ENCODE measurements around the gene KRT17. TPM values are rescaled to one million over a fixed set of nuclear protein-coding genes. Genes with fewer than 3 reads are reported as not detected.
A peak's percentile ranks its signal among the peaks of the same experiment; 100 is the strongest.

The KRT17 gene
- total RNA-seq, 1 experiment from 2014 or later, result 4,105 TPM

- peak overlapping the region; percentile 86 for H3K4me3 Mint-ChIP-seq (ENCODE audit: unreplicated experiment)
- no TSS peak for BruUV-seq (replicated peaks)
- POLR2A ChIA-PET, result interaction anchor here (0.7 to 2.4 kb wide), 10 partner anchors 10 to 752 kb away, joined by 3 to 10 read pairs (median 5); partner anchors contain the start of gene KRT17
- H3K27me3 Mint-ChIP-seq (ENCODE audit: insufficient read depth, unreplicated experiment), result no peaks in the 10 kb centered on the region
- no peaks in the 10 kb centered on the region for H3K9me3 Mint-ChIP-seq (ENCODE audit: unreplicated experiment)
- intact Hi-C loops (cut with micrococcal nuclease), result no loop called here
- H3K27ac Mint-ChIP-seq (ENCODE audit: low read depth, unreplicated experiment), result peak overlapping the region; percentile 97
- H3K36me3 Mint-ChIP-seq (ENCODE audit: insufficient read depth, unreplicated experiment), result peaks cover 54% of the 10 kb centered on the region
- TF ChIP-seq CTCF (IDR thresholded peaks at IDR 0.05; ENCODE audit: unreplicated experiment), result no peak
- DNase-seq (ENCODE audit: unreplicated experiment), result peak; percentile 48
- H3K4me1 Mint-ChIP-seq (ENCODE audit: insufficient read depth, unreplicated experiment), result peaks cover 63% of the 10 kb centered on the region
- CTCF ChIA-PET, result interaction anchor here (0.5 to 2.3 kb wide), 14 partner anchors 10 to 759 kb away, joined by 3 to 17 read pairs (median 4); partner anchors contain the start of genes KRT10 and KRT17
These were observed 43.5 kb downstream of the KRT17 start for GRCh38 chr17:41580687-41581365.

- POLR2A ChIA-PET, result interaction anchor here (0.6 to 1.8 kb wide), 14 partner anchors 11 to 723 kb away, joined by 3 to 11 read pairs (median 5); partner anchors contain the start of genes EIF1, KRT16 and KRT17
- DNase-seq (ENCODE audit: unreplicated experiment), result no peak
- CTCF ChIA-PET, result interaction anchor here (0.6 to 5.5 kb wide), 13 partner anchors 15 to 208 kb away, joined by 3 to 60 read pairs (median 3); partner anchors contain the start of gene KRT16
- Mint-ChIP-seq H3K4me3 (ENCODE audit: unreplicated experiment) (peak overlapping the region; percentile 1), H3K4me1 (ENCODE audit: insufficient read depth, unreplicated experiment) (peaks cover 60% of the 10 kb centered on the region), H3K9me3 (ENCODE audit: unreplicated experiment) (no peaks in the 10 kb centered on the region), H3K27me3 (ENCODE audit: insufficient read depth, unreplicated experiment) (no peaks in the 10 kb centered on the region), H3K36me3 (ENCODE audit: insufficient read depth, unreplicated experiment) (peaks cover 48% of the 10 kb centered on the region), H3K27ac (ENCODE audit: low read depth, unreplicated experiment) (peak overlapping the region; percentile 97)
- no TSS peak for BruUV-seq (replicated peaks)
- TF ChIP-seq CTCF (IDR thresholded peaks at IDR 0.05; ENCODE audit: unreplicated experiment), result no peak
- intact Hi-C loops (cut with micrococcal nuclease), result no loop called here
These were observed 44.2 kb downstream of the KRT17 start for GRCh38 chr17:41580244-41580575.

GRCh38 chr17:41579484-41580243 is 44.7 kb downstream of the KRT17 start:
- peak; percentile 96 for DNase-seq (ENCODE audit: unreplicated experiment)
- H3K27me3 Mint-ChIP-seq (ENCODE audit: insufficient read depth, unreplicated experiment), result no peaks in the 10 kb centered on the region
- BruUV-seq (replicated peaks), result no TSS peak
- ChIA-PET POLR2A (interaction anchor here (0.5 to 2.0 kb wide), 20 partner anchors 12 to 723 kb away, joined by 3 to 11 read pairs (median 4); partner anchors contain the start of genes EIF1, KRT16 and KRT17), CTCF (interaction anchor here (0.6 to 5.5 kb wide), 23 partner anchors 9 to 725 kb away, joined by 3 to 60 read pairs (median 5); partner anchors contain the start of genes KRT16 and KRT17)
- peak; percentile 87 for TF ChIP-seq CTCF (IDR thresholded peaks at IDR 0.05; ENCODE audit: unreplicated experiment)
- H3K4me3 Mint-ChIP-seq (ENCODE audit: unreplicated experiment), result peak overlapping the region; percentile 1
- peaks cover 42% of the 10 kb centered on the region for H3K36me3 Mint-ChIP-seq (ENCODE audit: insufficient read depth, unreplicated experiment)
- H3K27ac Mint-ChIP-seq (ENCODE audit: low read depth, unreplicated experiment), result peak overlapping the region; percentile 97
- no peaks in the 10 kb centered on the region for H3K9me3 Mint-ChIP-seq (ENCODE audit: unreplicated experiment)
- intact Hi-C loops (cut with micrococcal nuclease), result loop anchor here (1.0 kb wide), 4 partner anchors 30 to 83 kb away; partner anchors contain the start of gene KRT17
- H3K4me1 Mint-ChIP-seq (ENCODE audit: insufficient read depth, unreplicated experiment), result peaks cover 60% of the 10 kb centered on the region

GRCh38 chr17:41578971-41579370 is 45.4 kb downstream of the KRT17 start:
- no peak for TF ChIP-seq CTCF (IDR thresholded peaks at IDR 0.05; ENCODE audit: unreplicated experiment)
- BruUV-seq (replicated peaks), result no TSS peak
- DNase-seq (ENCODE audit: unreplicated experiment), result no peak
- POLR2A ChIA-PET, result interaction anchor here (0.6 to 2.0 kb wide), 15 partner anchors 12 to 668 kb away, joined by 3 to 11 read pairs (median 5); partner anchors contain the start of genes EIF1 and KRT17
- intact Hi-C loops (cut with micrococcal nuclease), result loop anchor here (1.0 kb wide), 4 partner anchors 30 to 83 kb away; partner anchors contain the start of gene KRT17
- no peaks in the 10 kb centered on the region for H3K27me3 Mint-ChIP-seq (ENCODE audit: insufficient read depth, unreplicated experiment)
- CTCF ChIA-PET, result interaction anchor here (0.6 to 5.5 kb wide), 23 partner anchors 8 to 724 kb away, joined by 3 to 60 read pairs (median 5); partner anchors contain the start of genes KRT16 and KRT17
- H3K9me3 Mint-ChIP-seq (ENCODE audit: unreplicated experiment), result no peaks in the 10 kb centered on the region
- peaks cover 55% of the 10 kb centered on the region for H3K4me1 Mint-ChIP-seq (ENCODE audit: insufficient read depth, unreplicated experiment)
- H3K36me3 Mint-ChIP-seq (ENCODE audit: insufficient read depth, unreplicated experiment), result peaks cover 35% of the 10 kb centered on the region
- H3K4me3 Mint-ChIP-seq (ENCODE audit: unreplicated experiment), result no peak overlapping the region
- H3K27ac Mint-ChIP-seq (ENCODE audit: low read depth, unreplicated experiment), result peak overlapping the region; percentile 97
